ENCODE data around the gene PNLIPRP2.

Gene PNLIPRP2

DNA sequence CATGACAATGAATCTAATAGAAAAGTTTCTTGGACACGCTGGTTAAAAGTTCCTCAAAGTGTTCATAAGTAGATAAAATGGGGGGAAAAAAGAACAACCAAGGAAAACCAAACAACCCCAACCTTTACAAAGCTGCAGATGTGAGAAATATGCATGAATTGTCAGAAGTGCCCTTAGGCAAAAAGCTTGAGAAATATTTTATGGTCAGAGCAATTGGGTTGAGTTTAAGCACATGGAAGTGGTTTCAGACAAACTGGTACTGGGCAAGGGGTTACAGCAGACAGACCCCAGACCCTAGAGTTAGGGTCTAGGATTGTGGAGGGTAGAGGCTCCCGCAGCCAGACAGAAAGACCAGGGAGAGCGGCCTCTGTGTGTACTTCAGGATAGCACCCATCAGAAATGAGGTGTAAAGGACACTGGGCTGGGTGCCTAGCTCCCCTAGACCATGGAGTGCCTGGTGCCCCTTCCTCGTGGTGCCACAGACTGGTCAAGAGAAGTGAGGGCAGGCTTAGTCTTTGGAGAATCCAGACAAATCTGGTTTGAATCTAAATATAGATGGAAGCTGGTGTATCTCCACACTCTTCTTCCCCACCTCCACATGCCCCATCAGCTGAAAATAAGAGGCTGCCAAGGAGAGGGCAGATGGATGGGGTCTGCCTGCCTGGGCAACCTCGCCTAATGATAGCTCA, 37.3 kb downstream of the PNLIPRP2 start:
- DNase-seq = no peak

DNA sequence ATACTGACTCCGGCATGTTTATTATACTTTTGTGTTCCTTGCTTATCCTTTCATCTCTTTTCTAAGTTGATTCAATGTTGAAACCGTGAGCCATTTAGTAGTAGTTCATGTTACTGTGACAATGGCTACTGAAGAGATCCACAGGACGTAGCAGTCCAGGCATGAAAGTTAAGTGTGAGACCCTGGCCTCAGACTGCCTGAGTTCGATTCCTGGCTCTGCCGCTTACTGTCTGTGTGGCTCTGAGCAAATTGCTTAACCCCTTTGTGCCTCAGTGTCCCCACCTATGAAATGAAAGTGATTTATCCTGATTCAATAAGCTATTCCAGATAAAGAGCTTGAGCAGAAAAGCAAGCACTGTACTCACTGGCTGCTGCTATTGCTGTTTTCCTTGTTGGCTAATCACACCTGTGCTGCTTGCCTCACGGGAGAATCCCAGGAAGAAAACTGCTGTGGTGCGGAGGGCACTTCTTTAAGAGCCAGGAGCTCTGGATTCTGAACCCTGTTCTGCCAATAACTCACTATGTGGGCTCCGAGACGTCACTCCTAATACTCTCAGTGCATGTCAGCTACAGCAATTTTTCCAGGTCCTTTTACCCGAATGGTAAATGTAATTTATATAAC, 38.4 kb downstream of the PNLIPRP2 start:
- no peak for DNase-seq

GRCh38 chr10:116660860-116661259, 40.1 kb downstream of the PNLIPRP2 start:
- no peak for DNase-seq

DNA sequence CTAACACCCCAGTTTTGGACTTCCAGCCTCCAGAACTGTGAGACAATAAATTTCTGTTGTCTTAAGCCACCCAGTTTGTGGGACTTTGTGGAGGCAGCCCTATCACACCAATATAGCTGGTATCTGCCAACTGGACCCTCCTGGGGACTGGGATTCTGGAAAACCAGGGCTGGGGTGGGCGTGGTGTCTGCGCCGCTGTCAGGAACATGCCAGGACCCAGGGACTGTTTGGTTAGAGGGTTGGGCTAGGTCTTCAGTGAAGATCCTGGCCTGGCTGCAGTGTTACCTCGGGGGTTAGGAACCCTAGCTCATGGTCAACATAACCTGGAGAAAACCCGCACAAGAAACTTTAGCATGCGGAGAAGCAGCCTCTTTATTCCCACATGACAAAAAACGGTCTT, 42.6 kb downstream of the PNLIPRP2 start:
- DNase-seq = no peak

DNA sequence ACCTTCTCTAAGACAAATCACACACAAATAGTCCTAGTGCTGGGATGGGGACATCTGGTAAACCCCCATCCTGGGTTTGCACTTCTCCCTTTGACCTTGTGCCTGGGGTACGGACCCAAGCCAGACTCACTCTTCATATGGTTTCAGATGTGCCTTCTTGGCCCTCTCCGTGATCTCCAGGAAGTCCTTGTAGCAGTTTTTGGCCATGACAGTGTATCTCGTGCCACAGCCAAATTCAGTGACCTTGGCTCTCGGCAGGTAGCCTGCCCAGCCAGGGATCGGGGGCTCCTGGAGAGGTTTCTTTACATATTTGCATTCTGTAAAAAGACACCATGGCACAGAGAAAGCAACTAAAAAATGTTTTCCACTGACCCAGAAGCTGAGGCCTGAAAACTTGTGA, 43.9 kb downstream of the PNLIPRP2 start:
- DNase-seq = no peak

- DNase-seq = no peak
Observed at GRCh38 chr10:116665541-116666125, 44.9 kb downstream of the PNLIPRP2 start.

GRCh38 chr10:116667484-116667883, 46.7 kb downstream of the PNLIPRP2 start:
- DNase-seq = no peak

- DNase-seq = no peak
Observed at GRCh38 chr10:116668018-116668417, 47.3 kb downstream of the PNLIPRP2 start.

GRCh38 chr10:116668446-116668845, 47.7 kb downstream of the PNLIPRP2 start:
- DNase-seq = no peak

- DNase-seq = no peak
Observed at GRCh38 chr10:116669080-116669479, 48.3 kb downstream of the PNLIPRP2 start.

DNA sequence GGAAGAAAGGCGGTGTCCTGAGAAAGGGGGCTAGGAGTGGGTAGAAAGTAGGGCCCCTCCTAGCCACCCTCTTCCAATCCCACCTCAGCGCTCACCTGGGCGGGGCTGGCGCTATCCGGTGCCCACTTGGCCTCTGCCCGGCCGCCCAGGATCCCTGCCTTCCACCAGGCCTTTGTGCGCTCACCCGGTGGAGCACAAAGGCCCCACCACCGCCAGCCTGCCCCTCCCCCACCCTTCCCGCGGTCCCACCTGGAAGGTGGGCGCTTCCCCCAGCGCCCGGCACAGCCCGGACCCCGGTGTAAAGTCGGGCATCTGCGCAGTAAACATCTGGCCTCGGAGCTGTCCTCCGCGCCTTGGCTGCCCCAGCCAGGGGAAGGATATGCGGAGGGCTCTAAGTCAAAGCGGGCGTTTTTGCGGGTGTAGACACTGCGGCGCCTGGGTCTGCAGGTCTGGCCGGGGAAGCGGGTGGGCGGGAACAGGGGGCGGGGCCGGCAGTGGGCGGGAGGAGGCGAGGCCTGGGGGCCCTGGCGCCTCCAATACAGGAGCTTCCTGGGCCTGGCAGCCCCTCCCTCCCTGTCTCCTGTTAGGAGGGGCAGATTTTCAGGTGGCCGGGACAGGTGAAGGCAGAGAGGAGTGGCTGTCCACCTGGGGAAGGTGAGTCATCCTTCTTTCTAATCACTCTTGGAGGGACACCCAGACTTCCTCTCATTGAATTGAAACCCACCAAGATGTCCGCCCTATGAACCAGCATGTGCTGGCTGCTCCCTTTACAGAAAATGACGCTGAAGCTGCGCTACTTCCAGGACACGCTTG, 49.3 kb downstream of the PNLIPRP2 start:
- no peak for DNase-seq

DNA sequence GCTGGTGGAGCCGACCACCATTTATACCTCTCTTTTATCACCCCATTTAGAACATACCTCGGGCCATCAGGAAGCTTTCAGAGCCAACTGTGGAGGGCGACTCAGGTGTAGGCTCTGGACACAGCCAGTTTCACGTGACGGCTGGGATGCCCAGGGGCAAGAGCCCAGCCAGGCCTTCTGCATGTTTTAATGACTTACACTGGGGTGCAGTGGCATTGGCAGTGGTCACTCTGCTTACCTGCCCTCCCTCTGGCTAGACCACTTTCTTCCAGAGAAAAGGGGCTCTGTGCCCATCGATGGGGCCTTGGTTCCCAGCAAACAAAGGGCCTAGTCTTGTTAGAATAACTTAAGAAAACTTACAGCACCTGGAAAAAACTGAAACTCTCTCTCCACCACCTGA, 50.0 kb downstream of the PNLIPRP2 start:
- no peak for DNase-seq

GRCh38 chr10:116671274-116671926, 50.6 kb downstream of the PNLIPRP2 start:
- no peak for DNase-seq

DNA sequence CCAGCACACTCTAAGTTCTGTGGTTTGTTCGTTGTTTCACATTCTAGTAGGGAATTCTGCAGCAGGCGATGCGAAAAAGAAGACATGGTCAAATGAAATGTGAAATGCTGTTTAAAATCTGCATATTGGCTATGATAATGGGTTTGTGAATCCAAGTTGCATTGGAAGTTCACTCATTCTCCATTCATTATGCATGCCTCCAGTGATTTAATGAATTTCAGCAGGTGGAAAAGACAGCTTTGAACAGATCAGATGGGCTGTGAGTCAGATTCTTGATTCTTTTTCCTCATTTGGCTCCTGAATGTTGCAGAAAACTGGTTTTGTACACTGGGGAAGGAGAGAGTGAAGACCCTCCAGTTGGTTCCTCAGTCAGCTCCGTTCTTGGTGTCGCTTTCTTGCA, 52.1 kb downstream of the PNLIPRP2 start:
- DNase-seq = no peak

GRCh38 chr10:116673866-116674265, 53.1 kb downstream of the PNLIPRP2 start:
- DNase-seq = no peak

GRCh38 chr10:116674901-116675423, 54.2 kb downstream of the PNLIPRP2 start:
- no peak for DNase-seq

DNA sequence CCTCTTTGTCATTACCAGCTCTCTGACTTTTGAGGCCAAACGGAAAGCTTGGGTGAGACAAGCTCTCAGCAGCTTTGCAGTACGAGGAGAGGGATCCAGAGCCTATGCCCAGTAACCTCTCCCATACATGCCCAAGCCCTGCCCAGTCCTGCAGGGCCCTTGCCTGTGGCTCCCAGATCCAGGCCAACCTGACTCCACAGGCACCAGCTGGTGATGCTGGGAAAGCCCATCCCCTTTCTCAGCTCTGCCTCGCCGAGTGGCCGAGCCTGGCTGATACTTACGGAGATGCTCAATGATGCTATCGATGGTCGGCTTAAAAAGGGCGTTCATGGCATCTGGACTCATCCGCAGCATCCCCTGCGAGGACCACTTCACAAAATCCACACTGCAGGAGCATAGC, 55.4 kb downstream of the PNLIPRP2 start:
- DNase-seq = no peak

DNA sequence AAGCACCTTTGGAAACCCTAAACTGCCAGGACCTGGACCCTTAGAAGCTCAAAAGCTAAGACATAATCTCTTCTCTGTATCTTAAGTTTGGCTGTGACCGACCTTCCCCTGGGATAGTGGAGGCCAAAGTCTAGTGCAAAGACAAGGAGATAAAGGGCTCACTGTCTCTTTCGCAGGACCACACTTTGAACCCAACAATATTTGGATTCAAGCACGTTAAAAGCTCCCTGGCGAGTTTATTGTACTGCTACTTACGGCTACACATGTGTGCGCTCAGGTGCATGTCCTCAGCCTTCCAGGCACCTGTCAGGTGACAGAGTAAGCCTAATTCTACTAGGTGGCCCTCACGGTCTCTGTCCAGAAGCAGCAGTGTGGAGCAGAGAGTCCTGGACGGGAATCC, 55.9 kb downstream of the PNLIPRP2 start:
- DNase-seq = no peak

GRCh38 chr10:116679351-116679750, 58.6 kb downstream of the PNLIPRP2 start:
- DNase-seq = no peak

DNA sequence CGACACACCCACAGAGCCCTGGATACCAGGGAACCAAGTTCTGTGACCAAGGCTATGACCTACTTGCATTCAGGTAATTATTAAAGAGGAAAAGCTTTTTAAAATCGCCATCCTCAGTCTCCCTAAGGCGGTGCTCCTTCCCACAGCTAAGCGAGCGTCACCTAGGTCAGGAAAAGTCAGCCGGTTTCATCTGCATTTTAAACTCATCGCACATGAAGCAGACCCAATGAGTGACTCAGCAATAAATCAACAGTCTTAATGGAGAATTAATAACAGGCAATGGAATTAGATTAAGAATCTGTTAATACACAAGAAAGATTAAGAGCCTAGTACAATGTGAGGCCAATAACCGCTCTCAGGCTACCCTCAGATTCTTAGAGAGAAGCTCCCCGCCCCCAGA, 62.4 kb downstream of the PNLIPRP2 start:
- no peak for DNase-seq

GRCh38 chr10:116683821-116684220, 63.1 kb downstream of the PNLIPRP2 start:
- DNase-seq = no peak

GRCh38 chr10:116684781-116685180, 64.0 kb downstream of the PNLIPRP2 start:
- DNase-seq = no peak

DNA sequence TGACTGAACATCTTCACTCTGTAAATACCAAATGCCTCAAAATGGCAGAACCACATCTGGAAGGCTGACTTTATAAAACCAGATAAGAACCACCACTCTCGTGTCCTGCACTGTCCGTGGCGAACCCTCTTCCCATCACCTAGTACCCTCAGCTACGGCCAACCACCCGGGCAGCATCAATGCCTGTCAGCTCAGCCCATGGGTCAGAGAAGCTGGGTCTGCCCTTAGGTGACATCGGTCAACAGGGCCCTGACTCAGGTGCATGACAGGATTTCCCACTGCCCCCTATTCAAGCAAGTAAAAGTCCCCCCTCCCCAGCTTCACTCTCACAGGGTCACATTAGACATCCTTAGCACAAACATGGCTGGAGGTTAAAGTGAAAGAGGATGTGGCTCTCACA, 65.1 kb downstream of the PNLIPRP2 start:
- DNase-seq = no peak
